ENCODE measurements around the gene ROBO1.

DNA sequence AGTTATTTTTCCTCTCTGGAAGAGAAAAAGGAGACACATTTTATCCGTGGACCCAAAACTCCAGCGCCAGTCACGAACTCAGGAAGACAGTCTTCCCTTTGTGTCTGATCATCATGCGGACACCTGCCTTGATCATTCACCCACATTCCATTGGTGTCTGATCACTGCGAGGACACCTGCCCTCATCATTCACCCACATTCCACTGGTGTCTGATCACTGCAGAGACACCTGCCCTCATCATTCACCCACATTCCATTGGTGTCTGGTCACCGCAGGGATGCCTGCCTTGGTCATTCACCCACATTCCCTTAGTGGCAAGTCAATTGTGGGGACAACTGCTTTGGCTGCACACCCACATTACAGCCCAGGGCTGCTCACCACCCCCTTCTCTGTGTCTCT, 148.9 kb downstream of the ROBO1 start:
- TF ChIP-seq CTCF (IDR thresholded peaks at IDR 0.05) (no peak), ZFX (IDR thresholded peaks at IDR 0.05; ENCODE audit: borderline replicate concordance) (no peak)
